K562 (cell line): ENCODE results near the gene SAMD3. TPM values are rescaled to one million over a fixed set of nuclear protein-coding genes. Genes with fewer than 3 reads are reported as not detected.

ENCODE experiments used
- ATAC-seq: fragments of 200-7000 bp; cut with Tn5 transposase; 3 replicates; pipeline ENCODE4 v1.9.1; 2020; ENCODE audit warnings: moderate library complexity
- BruUV-seq: library from RNA; stranded (reverse); fragments of 400-500 nt; replicated peaks from 2 replicates; lab custom pipeline; 2021; lab: Mats Ljungman, UMichigan
- CTCF ChIA-PET: fragments of 300-600 bp; formaldehyde crosslinking; extraction: SDS; loops from one replicate; lab custom pipeline; 2021; ENCODE audit warnings: low intra/inter-chr PET ratio; lab: Yijun Ruan, JAX
- POLR2A ChIA-PET: fragments of 300-600, 350-650 bp; sonication (Branson Sonifier 250); formaldehyde crosslinking; extraction: SDS; loops from one replicate; lab custom pipeline; 2021; ENCODE audit warnings: antibody characterized with exemption, inconsistent platforms; lab: Yijun Ruan, JAX
- DNase-seq, 4 experiments: peaks; one replicate each; pipeline versions ENCODE4 v3.0.0 to v3.0.0-alpha.2; 2011 to 2018; ENCODE audit warnings: low spot score in 3 of 4, mixed read lengths in 3 of 4; ENCODE audit errors: extremely low read depth in 1 of 4
- FAIRE-seq: peaks from 2 replicates; lab custom pipeline; 2011; peaks lifted over from hg19 to GRCh38; lab: Jason Lieb, UNC
- H2AFZ ChIP-seq: 2 replicates; pipeline ENCODE4 v1.6.0; 2011; ENCODE audit warnings: low read depth, low read length, control low read depth, inconsistent platforms
- H3K27ac ChIP-seq: fragments of 200-600 bp; 3 replicates; pipeline ENCODE4 v1.8.0; 2011; ENCODE audit warnings: low read depth, mild to moderate bottlenecking, control low read depth, inconsistent platforms, low read length, moderate library complexity, mixed read lengths; ENCODE audit errors: extremely low read depth
- H3K27me3 ChIP-seq, 2 experiments: fragments of 300-600 bp in 1 of 2; 2 replicates in 1 of 2; 3 replicates in 1 of 2; pipeline versions ENCODE4 v1.6.0 to v1.8.0; 2011; ENCODE audit warnings: inconsistent platforms in 2 of 2, low read length in 2 of 2, mild to moderate bottlenecking in 1 of 2, mixed read lengths in 1 of 2, moderate library complexity in 1 of 2; ENCODE audit not compliant: control insufficient read depth in 2 of 2, insufficient read depth in 2 of 2
- H3K36me3 ChIP-seq: fragments of 300-600 bp; 3 replicates; pipeline ENCODE4 v1.8.0; 2011; ENCODE audit warnings: mild to moderate bottlenecking, low read length, inconsistent platforms; ENCODE audit not compliant: control insufficient read depth, insufficient read depth
- H3K4me1 ChIP-seq, 2 experiments: fragments of 200-600 bp in 1 of 2; replicated peaks in 1 of 2; 2 replicates in 1 of 2; 3 replicates in 1 of 2; pipeline versions ENCODE4 v1.5.1 to v1.8.0; 2011; ENCODE audit warnings: inconsistent platforms in 2 of 2, low read length in 2 of 2, mild to moderate bottlenecking in 1 of 2, mixed read lengths in 1 of 2, moderate library complexity in 1 of 2; ENCODE audit not compliant: control insufficient read depth in 2 of 2, insufficient read depth in 2 of 2
- H3K4me2 ChIP-seq: 2 replicates; pipeline ENCODE4 v1.6.1; 2011; ENCODE audit warnings: low read length, control low read depth, inconsistent platforms, mixed read lengths; ENCODE audit not compliant: insufficient read depth
- H3K4me3 ChIP-seq: fragments of 200-600 bp; sonication (generic), shearing (Covaris generic); 2 replicates; pipeline ENCODE4 v1.5.1; 2016; ENCODE audit warnings: control low read depth, inconsistent platforms
- H3K79me2 ChIP-seq: fragments of 200-600 bp; 3 replicates; pipeline ENCODE4 v1.8.0; 2011; ENCODE audit warnings: low read length, inconsistent platforms; ENCODE audit not compliant: control insufficient read depth, insufficient read depth
- H3K9ac ChIP-seq, 2 experiments: 2 replicates each; pipeline versions ENCODE4 v1.6.0 to v1.6.1; 2011; ENCODE audit warnings: low read depth in 2 of 2, low read length in 2 of 2, control low read depth in 1 of 2, inconsistent platforms in 1 of 2, mild to moderate bottlenecking in 1 of 2, mixed read lengths in 1 of 2; ENCODE audit not compliant: insufficient read depth in 1 of 2
- H3K9me1 ChIP-seq: one replicate; pipeline ENCODE4 v1.6.0; 2011; ENCODE audit warnings: inconsistent platforms, mild to moderate bottlenecking, low read length, moderate library complexity; ENCODE audit not compliant: control insufficient read depth, insufficient read depth
- H3K9me3 ChIP-seq: replicated peaks from 2 replicates; pipeline ENCODE4 v1.5.1; 2011; ENCODE audit warnings: low read depth, low read length, inconsistent platforms; ENCODE audit not compliant: control insufficient read depth, insufficient read depth
- H4K20me1 ChIP-seq: replicated peaks from 2 replicates; pipeline ENCODE4 v1.6.1; 2011; ENCODE audit warnings: low read length, inconsistent platforms, mixed read lengths; ENCODE audit not compliant: control insufficient read depth, insufficient read depth
- C11orf30 ChIP-seq: fragments of 450-650 bp; IDR thresholded peaks from 2 replicates; pipeline ENCODE4 v1.6.1; 2016; ENCODE audit warnings: low read depth, mild to moderate bottlenecking
- CHD2 ChIP-seq: IDR thresholded peaks from 2 replicates; pipeline ENCODE4 v1.6.1; 2011; ENCODE audit warnings: low read depth, low read length
- FOXK1 ChIP-seq: sonication (generic); formaldehyde crosslinking; IDR thresholded peaks from 2 replicates; pipeline ENCODE4 v1.8.0; 2022; ENCODE audit warnings: missing genetic modification reagents, mild to moderate bottlenecking, borderline replicate concordance
- MAFF ChIP-seq: IDR thresholded peaks from 2 replicates; pipeline ENCODE4 v1.6.1; 2012; ENCODE audit warnings: low read length, improper control_type of control experiment
- PRMT5 ChIP-seq: sonication (generic); formaldehyde crosslinking; IDR thresholded peaks from 2 replicates; pipeline ENCODE4 v1.5.0; 2020; ENCODE audit warnings: missing genetic modification reagents
- RBM25 ChIP-seq: fragments of 200-400 bp; formaldehyde crosslinking; IDR thresholded peaks from 2 replicates; pipeline ENCODE4 v1.6.1; 2018; ENCODE audit warnings: low read length, low read depth, moderate library complexity; ENCODE audit not compliant: severe bottlenecking
- TFAM ChIP-seq: fragments of 250-450 bp; sonication (Bioruptor Pico); conservative IDR thresholded peaks from 2 replicates; pipeline ENCODE4 v1.5.0; 2021; ENCODE audit warnings: mild to moderate bottlenecking, moderate library complexity
- TRIM28 ChIP-seq: fragments of 450-650 bp; IDR thresholded peaks from 2 replicates; pipeline ENCODE4 v1.6.1; 2017
- ZBTB8A ChIP-seq: fragments of 450-650 bp; IDR thresholded peaks from 2 replicates; pipeline ENCODE4 v1.6.1; 2018; ENCODE audit warnings: mild to moderate bottlenecking, moderate library complexity; ENCODE audit not compliant: partially characterized antibody
- ZNF121 ChIP-seq: sonication (generic); formaldehyde crosslinking; conservative IDR thresholded peaks from 2 replicates; pipeline ENCODE4 v1.8.0; 2022; ENCODE audit warnings: missing genetic modification reagents
- ZNF239 ChIP-seq: fragments of 250-450 bp; sonication (Bioruptor Pico); IDR thresholded peaks from 2 replicates; pipeline ENCODE4 v1.4.0; 2020; ENCODE audit warnings: mild to moderate bottlenecking
- ZNF316 ChIP-seq: fragments of 450-650 bp; IDR thresholded peaks from 2 replicates; pipeline ENCODE4 v1.6.1; 2016
- ZNF76 ChIP-seq: fragments of 250-450 bp; sonication (Bioruptor Pico); IDR thresholded peaks from 2 replicates; pipeline ENCODE4 v1.4.0; 2020; ENCODE audit warnings: mild to moderate bottlenecking, moderate library complexity, borderline replicate concordance
- ZNF77 ChIP-seq: fragments of 250-450 bp; sonication (Bioruptor Pico); IDR thresholded peaks from 2 replicates; pipeline ENCODE4 v1.5.0; 2020
- WGBS: fragments of 100-300 bp; shearing (Covaris generic); methylation state at CpG from one replicate; pipeline ENCODE4 v1.1.6; 2016; ENCODE audit warnings: low coverage, mixed read lengths; ENCODE audit not compliant: insufficient coverage; ENCODE audit errors: missing lambda C conversion rate; 5-methylcytosine and 5-hydroxymethylcytosine counted together
- in situ Hi-C: fragments of 300-500 bp; cut with MboI; formaldehyde crosslinking; loops from 4 replicates; pipeline ENCODE4 v1.15.0; 2018; ENCODE audit warnings: inconsistent platforms, mixed read lengths
- intact Hi-C: fragments of 100-400 bp; cut with micrococcal nuclease; formaldehyde crosslinking; loops from 2 replicates; pipeline ENCODE4 v1.14.2; 2022
- polyA plus RNA-seq, 8 experiments: library from polyadenylated mRNA; depleted of rRNA in 4 of 8; stranded (reverse) in 5 of 8; unstranded in 3 of 8; fragments of >200 nt; fragmentation: Nextera tagmentation in 2 of 8; fragmentation: Illumina TruSeq in 1 of 8; extraction: Ambion mirVana in 2 of 8; extraction: Trizol in 1 of 8; gene quantifications; 2 replicates each; pipeline versions ENCODE4 v1.2.1 to v1.2.3, GENCODE V29; 2011 to 2014; ENCODE audit warnings: inconsistent platforms in 1 of 8, missing spikeins in 1 of 8
- total RNA-seq, 7 experiments: library from RNA; depleted of rRNA in 6 of 7; stranded (reverse); fragments of >200 nt in 6 of 7; fragmentation: Illumina TruSeq in 2 of 7; extraction: Trizol in 2 of 7; gene quantifications; 2 replicates each; pipeline versions ENCODE4 v1.2.1 to v1.2.3, GENCODE V29; 2011 to 2021; ENCODE audit warnings: low replicate concordance in 1 of 7
- TF ChIP-seq, protein P1 (sequence below): sonication (generic); formaldehyde crosslinking; IDR thresholded peaks from 2 replicates; pipeline ENCODE4 v1.8.1; 2022; ENCODE audit warnings: missing genetic modification reagents

SAMD3 gene
- total and polyA plus RNA-seq, 9 of the 15 experiments (the other 6 are each of a cell fraction or from before 2014, with no cell fraction given), result 0.03 to 0.21 (median 0.18) TPM; not detected in 5

DNA sequence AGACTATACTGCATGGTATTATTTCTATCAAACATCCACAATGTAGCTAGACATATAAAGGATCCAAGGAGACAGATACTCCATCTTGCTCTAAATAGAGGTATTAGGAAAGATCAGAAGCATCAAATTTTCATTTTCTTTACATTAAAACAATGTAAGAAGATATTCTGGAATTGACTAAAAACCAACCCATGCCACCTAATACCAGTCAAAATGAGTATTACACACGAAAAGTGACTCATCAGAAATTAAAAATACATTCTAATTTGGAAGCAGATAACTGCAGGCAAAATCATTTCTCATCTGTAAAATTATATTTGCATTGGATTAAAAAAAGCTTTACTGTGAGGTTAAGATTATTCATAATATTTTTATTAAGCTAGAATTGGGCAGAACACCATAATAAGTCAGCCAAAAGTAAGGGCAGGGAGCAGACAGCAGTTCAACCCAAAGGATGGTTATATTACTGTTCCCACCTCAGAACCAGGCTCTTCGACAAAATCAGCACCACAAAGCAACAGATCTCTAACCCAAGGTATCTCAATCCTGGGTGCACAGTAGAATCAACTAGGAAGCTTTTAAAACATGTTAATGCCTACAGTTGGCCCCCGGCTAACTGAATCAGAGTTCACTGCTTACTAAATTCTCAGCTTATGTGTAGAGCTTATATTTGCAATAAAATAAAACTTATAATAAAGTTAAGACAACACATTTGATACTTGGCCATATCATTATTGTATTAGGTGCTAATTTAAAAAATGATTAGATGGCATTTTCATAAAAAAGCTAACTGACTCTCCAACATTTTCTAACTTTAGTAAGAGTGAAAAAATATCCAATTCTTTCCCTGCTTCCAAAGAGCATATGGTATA lies 35.2 kb downstream of the SAMD3 start:
- CTCF ChIA-PET, result no interaction called here

DNA sequence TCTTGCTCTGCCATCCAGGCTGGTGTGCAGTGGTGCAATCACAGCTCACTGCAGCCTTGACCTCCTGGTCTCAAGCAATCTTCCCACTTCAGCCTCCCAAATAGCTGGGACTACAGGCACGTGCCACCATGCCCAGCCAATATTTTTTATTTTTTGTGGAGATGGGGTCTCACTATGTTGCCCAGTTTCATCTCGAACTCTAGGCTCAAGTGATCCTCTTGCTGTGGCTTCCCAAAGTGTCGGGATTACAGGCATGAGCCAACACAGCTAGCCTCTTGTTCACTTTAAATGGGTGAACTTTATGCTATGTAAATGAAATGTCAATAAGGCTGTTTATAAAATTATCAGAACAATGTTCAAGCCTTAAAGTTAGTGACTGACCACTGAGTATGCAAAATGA lies 37.1 kb downstream of the SAMD3 start:
- no peak for ATAC-seq
- no peaks in the 10 kb centered on the region for H3K9me3 ChIP-seq
- no peaks in the 10 kb centered on the region for H4K20me1 ChIP-seq
- FAIRE-seq, result no peak
- no peaks in the 10 kb centered on the region; a peak in 1 of 5 replicates for H3K27me3 ChIP-seq
- POLR2A ChIA-PET, result interaction anchor here (0.6 kb wide), 1 partner anchor 57 kb away, joined by 3 read pairs; no protein-coding TSS in a partner anchor
- no peak overlapping the region for H3K4me3 ChIP-seq
- TF ChIP-seq ZBTB8A (no peak), RBM25 (peak; percentile 9), MAFF (no peak), TFAM (CRISPR knock-in tag) (no peak), TRIM28 (no peak), ZNF239 (CRISPR knock-in tag) (no peak), PRMT5 (no peak), ZNF76 (CRISPR knock-in tag) (no peak), ZNF121 (CRISPR knock-in tag) (peak; percentile 69), FOXK1 (CRISPR knock-in tag) (no peak), ZNF77 (CRISPR knock-in tag) (no peak)
- TF ChIP-seq, protein P1, sequence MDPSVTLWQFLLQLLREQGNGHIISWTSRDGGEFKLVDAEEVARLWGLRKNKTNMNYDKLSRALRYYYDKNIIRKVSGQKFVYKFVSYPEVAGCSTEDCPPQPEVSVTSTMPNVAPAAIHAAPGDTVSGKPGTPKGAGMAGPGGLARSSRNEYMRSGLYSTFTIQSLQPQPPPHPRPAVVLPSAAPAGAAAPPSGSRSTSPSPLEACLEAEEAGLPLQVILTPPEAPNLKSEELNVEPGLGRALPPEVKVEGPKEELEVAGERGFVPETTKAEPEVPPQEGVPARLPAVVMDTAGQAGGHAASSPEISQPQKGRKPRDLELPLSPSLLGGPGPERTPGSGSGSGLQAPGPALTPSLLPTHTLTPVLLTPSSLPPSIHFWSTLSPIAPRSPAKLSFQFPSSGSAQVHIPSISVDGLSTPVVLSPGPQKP (CRISPR knock-in tag), result no peak
- H2AFZ ChIP-seq, result no peak overlapping the region
- in situ Hi-C loops, result no loop called here
- no peak overlapping the region for H3K9ac ChIP-seq
- 2% methylated on average over 3 of the region's 3 CpGs for WGBS
- no peak overlapping the region for H3K27ac ChIP-seq
- no peak overlapping the region for H3K4me2 ChIP-seq
- H3K4me1 ChIP-seq, result no peaks in the 10 kb centered on the region; a peak in 1 of 5 replicates
- CTCF ChIA-PET, result no interaction called here
- intact Hi-C loops, result no loop called here
- DNase-seq, result no peak
- no peaks in the 10 kb centered on the region for H3K79me2 ChIP-seq
- BruUV-seq, result no TSS peak
- no peaks in the 10 kb centered on the region for H3K9me1 ChIP-seq
- H3K36me3 ChIP-seq, result no peaks in the 10 kb centered on the region

More for the DNA sequence above, 35.2 kb downstream of the SAMD3 start:
- 15% methylated on average over 3 of the region's 3 CpGs for WGBS
- H3K4me3 ChIP-seq, result no peak overlapping the region
- H3K27me3 ChIP-seq, result no peaks in the 10 kb centered on the region; a peak in 1 of 5 replicates
- H3K27ac ChIP-seq, result no peak overlapping the region
- intact Hi-C loops, result no loop called here
- DNase-seq, result no peak
- ATAC-seq, result no peak
- H2AFZ ChIP-seq, result no peak overlapping the region
- no peaks in the 10 kb centered on the region; a peak in 1 of 5 replicates for H3K4me1 ChIP-seq
- H3K36me3 ChIP-seq, result no peaks in the 10 kb centered on the region
- H3K9ac ChIP-seq, result no peak overlapping the region
- no peaks in the 10 kb centered on the region for H3K79me2 ChIP-seq
- TF ChIP-seq C11orf30, result peak; percentile 28; the same call in 1 of the 2 replicates
- no peak for TF ChIP-seq CHD2
- peak; percentile 55 for TF ChIP-seq ZNF316
- TF ChIP-seq, all 486 proteins: peak for 2
- in situ Hi-C loops, result no loop called here
- Histone ChIP-seq H3K9me3 (no peaks in the 10 kb centered on the region), H3K4me2 (no peak overlapping the region), H3K9me1 (no peaks in the 10 kb centered on the region), H4K20me1 (no peaks in the 10 kb centered on the region)
- BruUV-seq, result no TSS peak
- POLR2A ChIA-PET, result interaction anchor here (0.6 to 1.0 kb wide), 4 partner anchors 9 to 802 kb away, joined by 3 to 6 read pairs (median 3); no protein-coding TSS in a partner anchor
- FAIRE-seq, result no peak
